B cell (primary cell): ENCODE measurements around the gene FBXO27.

Source experiments
- EZH2 ChIP-seq: IDR thresholded peaks from 2 replicates; pipeline ENCODE4 v1.6.1; 2012; ENCODE audit warnings: borderline replicate concordance, low read depth, mild to moderate bottlenecking, moderate library complexity, low read length; ENCODE audit not compliant: insufficient read depth, poor library complexity, severe bottlenecking
- TF ChIP-seq, protein P1 (sequence below): fragments of 200-600 bp; IDR thresholded peaks from one replicate; pipeline ENCODE4 v1.8.0; 2022; ENCODE audit warnings: antibody characterized with exemption, mild to moderate bottlenecking

DNA sequence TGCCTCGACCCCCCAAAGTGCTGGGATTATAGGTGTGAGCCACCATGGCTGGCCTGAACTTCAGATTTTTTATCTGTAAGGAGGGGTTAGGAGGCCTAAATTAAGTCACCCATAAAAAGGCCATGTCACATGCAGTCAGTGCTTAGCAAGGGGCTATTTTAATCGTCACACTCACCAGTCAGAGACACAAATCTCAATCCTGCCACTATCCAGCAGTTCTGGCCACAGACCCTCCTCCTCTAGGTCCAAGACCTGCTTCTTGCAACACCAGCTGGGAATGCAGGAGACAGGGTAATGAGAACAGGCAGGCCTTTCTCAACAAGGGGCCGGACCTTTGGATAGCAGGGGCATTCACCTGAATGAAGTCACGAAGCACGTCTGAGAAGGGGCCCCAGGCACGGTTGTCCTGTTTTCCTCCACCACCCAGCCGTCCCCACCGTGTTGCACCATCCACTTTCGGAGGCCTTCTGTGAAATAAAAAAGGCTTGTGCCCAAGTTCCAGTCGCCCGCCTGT lies 1.4 kb downstream of the FBXO27 start:
- TF ChIP-seq, protein P1, sequence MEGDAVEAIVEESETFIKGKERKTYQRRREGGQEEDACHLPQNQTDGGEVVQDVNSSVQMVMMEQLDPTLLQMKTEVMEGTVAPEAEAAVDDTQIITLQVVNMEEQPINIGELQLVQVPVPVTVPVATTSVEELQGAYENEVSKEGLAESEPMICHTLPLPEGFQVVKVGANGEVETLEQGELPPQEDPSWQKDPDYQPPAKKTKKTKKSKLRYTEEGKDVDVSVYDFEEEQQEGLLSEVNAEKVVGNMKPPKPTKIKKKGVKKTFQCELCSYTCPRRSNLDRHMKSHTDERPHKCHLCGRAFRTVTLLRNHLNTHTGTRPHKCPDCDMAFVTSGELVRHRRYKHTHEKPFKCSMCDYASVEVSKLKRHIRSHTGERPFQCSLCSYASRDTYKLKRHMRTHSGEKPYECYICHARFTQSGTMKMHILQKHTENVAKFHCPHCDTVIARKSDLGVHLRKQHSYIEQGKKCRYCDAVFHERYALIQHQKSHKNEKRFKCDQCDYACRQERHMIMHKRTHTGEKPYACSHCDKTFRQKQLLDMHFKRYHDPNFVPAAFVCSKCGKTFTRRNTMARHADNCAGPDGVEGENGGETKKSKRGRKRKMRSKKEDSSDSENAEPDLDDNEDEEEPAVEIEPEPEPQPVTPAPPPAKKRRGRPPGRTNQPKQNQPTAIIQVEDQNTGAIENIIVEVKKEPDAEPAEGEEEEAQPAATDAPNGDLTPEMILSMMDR, result no peak
- TF ChIP-seq EZH2, result no peak
